Central memory CD4-positive, alpha-beta T cell (primary cell): ENCODE results near the gene DNAJC5G.
"Not testable (repeated sequence)": the region's sequence is repeated elsewhere in the genome, so short reads cannot be mapped to it uniquely, and the experiment has no call there.

Experiments used
- DNase-seq: peaks from one replicate; pipeline ENCODE4 v3.0.0; 2022

DNAJC5G gene

GRCh38 chr2:27312152-27312551, 36.9 kb downstream of the DNAJC5G start:
- no peak for DNase-seq

DNA sequence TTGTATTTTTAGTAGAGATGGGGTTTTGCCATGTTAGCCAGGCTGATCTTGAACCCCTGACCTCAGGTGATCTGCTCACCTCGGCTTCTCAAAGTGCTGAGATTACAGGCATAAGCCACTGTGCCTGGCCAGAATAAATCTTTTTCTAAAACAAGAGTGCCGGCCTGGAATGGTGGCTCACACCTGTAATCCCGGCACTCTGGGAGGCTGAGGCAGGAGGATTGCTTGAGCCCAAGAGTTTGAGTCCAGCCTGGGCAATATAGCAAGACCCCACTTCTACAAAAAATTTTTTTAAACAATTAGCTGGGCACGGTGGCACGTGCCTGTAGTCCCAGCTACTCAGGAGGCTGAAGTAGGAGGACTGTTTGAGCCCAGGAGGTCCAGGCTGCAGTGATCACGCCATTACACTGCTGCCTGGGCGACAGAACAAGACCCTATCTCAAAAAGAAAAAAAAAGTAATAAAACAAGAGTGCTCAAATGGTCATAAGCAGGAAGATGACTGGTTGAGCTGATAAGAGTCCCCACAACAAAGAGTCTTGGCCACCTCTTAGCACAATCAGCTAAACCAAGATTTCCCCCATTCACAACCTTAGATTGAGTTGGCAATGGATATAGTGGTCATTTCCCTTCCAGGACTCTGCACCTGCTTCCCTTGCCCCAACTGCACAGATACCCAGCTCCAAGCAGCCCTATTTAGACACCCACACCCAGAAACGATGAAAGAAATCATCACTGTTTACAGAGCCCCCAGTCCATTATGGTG, 38.8 kb downstream of the DNAJC5G start:
- no peak for DNase-seq

GRCh38 chr2:27314709-27315108, 39.5 kb downstream of the DNAJC5G start:
- DNase-seq, result no peak

DNA sequence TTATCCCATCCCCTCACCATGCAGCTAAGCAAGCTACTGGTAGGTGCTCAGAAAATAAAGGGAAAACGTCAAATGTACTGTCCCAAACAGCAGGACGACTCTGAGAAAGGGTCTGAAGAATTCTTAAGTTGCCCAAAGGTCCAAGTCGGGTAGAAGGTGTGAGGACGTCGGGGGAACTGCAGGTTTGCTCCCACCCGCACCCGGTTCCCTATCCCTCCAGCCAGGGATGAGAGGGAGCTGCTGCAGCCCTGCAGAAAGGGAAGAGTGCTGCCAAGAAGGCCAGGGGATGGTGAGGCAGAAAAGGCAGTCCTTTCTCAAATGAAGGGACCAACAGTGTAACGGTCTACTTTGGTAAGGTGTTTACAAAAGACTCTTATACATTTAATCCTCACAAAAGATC, 39.9 kb downstream of the DNAJC5G start:
- DNase-seq, result no peak

- DNase-seq, result no peak
Observed at GRCh38 chr2:27316655-27317412, 41.6 kb downstream of the DNAJC5G start.

GRCh38 chr2:27319839-27320238, 44.6 kb downstream of the DNAJC5G start:
- DNase-seq, result not testable (repeated sequence)

GRCh38 chr2:27320958-27321543, 45.8 kb downstream of the DNAJC5G start:
- DNase-seq, result no peak

DNA sequence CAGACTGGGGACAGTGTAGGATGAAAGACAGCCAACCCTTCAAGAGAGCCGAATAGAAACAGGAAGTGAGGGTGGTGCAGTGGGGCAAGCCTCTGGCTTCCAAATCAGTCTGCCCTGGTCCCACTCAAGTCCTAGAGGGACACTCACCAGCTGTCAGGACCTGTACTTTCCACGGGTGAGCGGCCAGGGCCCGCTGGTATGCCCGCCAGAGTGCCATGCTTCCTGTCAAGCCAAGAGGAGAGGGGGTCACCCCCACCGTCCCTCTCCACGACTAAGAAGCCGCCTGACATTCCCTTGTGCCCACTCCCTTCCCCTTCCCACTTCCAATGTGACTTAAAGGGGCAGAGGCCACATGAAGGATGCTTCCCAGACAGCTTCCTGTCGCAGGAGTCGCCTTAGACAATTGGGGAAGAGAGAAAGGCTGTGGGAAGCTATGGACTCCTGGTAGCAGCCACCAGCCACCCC, 47.1 kb downstream of the DNAJC5G start:
- DNase-seq, result no peak

- DNase-seq, result peak; percentile 81
Observed at GRCh38 chr2:27322766-27323595, 47.7 kb downstream of the DNAJC5G start, which contains the start of gene MPV17. Gene MPV17 (minus strand): TSS chr2:27323097. CDS start chr2:27322517, 580 bp downstream.

DNA sequence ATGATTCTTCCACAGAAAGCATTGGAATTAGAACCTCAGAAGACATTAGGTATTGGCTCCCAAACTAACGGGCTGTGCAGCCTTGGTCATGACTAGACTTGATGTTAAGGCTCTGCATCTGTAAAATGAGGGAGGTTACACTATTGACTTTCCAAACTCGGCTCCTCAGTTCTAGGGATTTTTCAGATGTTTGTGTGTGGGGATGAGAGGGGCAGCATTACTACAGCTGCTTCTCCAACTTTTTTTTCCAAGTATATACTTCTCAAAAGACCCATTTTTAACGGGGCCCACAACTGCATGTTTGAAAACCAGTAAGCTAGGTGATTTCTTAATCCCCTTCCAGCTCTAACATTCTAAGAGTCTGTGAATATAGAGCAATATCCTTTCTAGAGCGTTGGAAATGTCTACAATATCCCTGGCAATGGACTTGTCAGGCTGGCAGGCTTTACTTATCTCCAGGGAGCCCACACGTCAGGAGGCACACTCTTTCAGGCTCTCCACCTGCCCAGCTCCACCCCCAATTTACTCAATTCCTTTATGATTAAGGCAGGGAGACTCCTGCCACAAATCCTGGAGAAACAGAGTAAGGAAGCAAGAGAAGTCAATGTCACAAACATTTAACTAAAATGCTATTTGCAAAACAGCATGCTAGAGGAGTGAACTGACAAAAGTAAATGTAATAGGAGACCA, 48.5 kb downstream of the DNAJC5G start:
- no peak for DNase-seq

- DNase-seq, result no peak
Observed at GRCh38 chr2:27324720-27325119, 49.5 kb downstream of the DNAJC5G start.
